Lower leg skin (tissue), 4 donors: ENCODE results near the gene LAMP5. TPM values are rescaled to one million over a fixed set of nuclear protein-coding genes. Genes with fewer than 3 reads are reported as not detected.

Source experiments
- DNase-seq, 2 donors: peaks; one replicate each; pipeline ENCODE4 v3.0.0-alpha.2; 2019; ENCODE audit warnings: low spot score in 2 of 2
- H3K4me3 ChIP-seq: fragments of 200-600 bp; sonication (generic); 2 replicates; pipeline ENCODE4 v1.5.1; 2017; ENCODE audit warnings: mild to moderate bottlenecking, low read depth; ENCODE audit not compliant: poor library complexity, severe bottlenecking
- POLR2A ChIP-seq, 2 donors: fragments of 450-650 bp; IDR thresholded peaks; one replicate each; pipeline ENCODE4 v1.6.1; 2016 to 2017; ENCODE audit warnings: antibody characterized with exemption in 2 of 2, mild to moderate bottlenecking in 1 of 2, moderate library complexity in 1 of 2
- WGBS, 2 donors: methylation state at CpG; one replicate each; pipeline ENCODE4 v1.1.5; 2018; 5-methylcytosine and 5-hydroxymethylcytosine counted together
- intact Hi-C: fragments of 100-400 bp; cut with DNase I; formaldehyde crosslinking; loops from one replicate; pipeline ENCODE4 v1.15.0; 2023; ENCODE audit warnings: low total_unique reads
- total RNA-seq, 4 donors: library from RNA; depleted of rRNA; stranded (reverse); fragments of >200 nt; gene quantifications; one replicate each; pipeline ENCODE4 v1.1.0, GENCODE V29; 2016
- TF ChIP-seq, protein P1 (sequence below), 3 donors: fragments of 450-650 bp; IDR thresholded peaks; one replicate each; pipeline ENCODE4 v1.5.1; 2016; ENCODE audit warnings: antibody characterized with exemption in 3 of 3, mild to moderate bottlenecking in 3 of 3, moderate library complexity in 2 of 3

The LAMP5 gene, protein sequence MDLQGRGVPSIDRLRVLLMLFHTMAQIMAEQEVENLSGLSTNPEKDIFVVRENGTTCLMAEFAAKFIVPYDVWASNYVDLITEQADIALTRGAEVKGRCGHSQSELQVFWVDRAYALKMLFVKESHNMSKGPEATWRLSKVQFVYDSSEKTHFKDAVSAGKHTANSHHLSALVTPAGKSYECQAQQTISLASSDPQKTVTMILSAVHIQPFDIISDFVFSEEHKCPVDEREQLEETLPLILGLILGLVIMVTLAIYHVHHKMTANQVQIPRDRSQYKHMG
- total RNA-seq: under 1 TPM in 2 of 4 donors, not detected in 2; 0.16 to 0.19 TPM

GRCh38 chr20:9514461-9515213 is at the start of gene LAMP5:
TSS of gene LAMP5 (plus strand) at chr20:9514590. CDS start at chr20:9514853, 263 bp downstream.
- H3K4me3 ChIP-seq: no peak within 1 kb of the TSS
- intact Hi-C loops: no loop called here
- TF ChIP-seq POLR2A (IDR thresholded peaks at IDR 0.05): no peak
- TF ChIP-seq, protein P1, sequence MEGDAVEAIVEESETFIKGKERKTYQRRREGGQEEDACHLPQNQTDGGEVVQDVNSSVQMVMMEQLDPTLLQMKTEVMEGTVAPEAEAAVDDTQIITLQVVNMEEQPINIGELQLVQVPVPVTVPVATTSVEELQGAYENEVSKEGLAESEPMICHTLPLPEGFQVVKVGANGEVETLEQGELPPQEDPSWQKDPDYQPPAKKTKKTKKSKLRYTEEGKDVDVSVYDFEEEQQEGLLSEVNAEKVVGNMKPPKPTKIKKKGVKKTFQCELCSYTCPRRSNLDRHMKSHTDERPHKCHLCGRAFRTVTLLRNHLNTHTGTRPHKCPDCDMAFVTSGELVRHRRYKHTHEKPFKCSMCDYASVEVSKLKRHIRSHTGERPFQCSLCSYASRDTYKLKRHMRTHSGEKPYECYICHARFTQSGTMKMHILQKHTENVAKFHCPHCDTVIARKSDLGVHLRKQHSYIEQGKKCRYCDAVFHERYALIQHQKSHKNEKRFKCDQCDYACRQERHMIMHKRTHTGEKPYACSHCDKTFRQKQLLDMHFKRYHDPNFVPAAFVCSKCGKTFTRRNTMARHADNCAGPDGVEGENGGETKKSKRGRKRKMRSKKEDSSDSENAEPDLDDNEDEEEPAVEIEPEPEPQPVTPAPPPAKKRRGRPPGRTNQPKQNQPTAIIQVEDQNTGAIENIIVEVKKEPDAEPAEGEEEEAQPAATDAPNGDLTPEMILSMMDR (IDR thresholded peaks at IDR 0.05): no peak
- WGBS, 2 donors: 1 to 3% methylated on average over 38 of the region's 38 CpGs
- DNase-seq: no peak

DNA sequence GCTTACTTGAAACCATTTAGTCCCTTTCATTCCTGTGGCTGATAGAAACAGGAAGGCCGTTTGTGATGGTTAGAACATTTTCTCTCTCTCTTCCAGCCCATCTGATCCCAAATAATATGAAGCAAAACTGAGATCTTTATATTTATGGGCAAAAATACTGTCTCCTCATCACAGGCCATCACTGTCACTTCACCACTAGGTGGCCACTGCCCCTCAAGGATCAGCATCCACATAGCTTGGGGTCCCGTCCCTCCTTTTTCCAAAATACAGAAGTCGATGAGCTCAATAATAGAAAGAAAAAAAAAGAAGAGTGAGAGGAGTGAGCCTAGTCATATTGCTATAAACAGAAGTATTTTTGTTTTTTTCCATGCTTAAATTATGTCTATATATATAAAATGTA is 46.4 kb upstream of the LAMP5 start:
- no peak for DNase-seq
- H3K4me3 ChIP-seq: no peak overlapping the region
- 45 to 50% methylated on average over 3 of the region's 3 CpGs for WGBS, 2 donors
- intact Hi-C loops: no loop called here
- TF ChIP-seq, protein P1 (IDR thresholded peaks at IDR 0.05): no peak
- no peak for TF ChIP-seq POLR2A (IDR thresholded peaks at IDR 0.05)

DNA sequence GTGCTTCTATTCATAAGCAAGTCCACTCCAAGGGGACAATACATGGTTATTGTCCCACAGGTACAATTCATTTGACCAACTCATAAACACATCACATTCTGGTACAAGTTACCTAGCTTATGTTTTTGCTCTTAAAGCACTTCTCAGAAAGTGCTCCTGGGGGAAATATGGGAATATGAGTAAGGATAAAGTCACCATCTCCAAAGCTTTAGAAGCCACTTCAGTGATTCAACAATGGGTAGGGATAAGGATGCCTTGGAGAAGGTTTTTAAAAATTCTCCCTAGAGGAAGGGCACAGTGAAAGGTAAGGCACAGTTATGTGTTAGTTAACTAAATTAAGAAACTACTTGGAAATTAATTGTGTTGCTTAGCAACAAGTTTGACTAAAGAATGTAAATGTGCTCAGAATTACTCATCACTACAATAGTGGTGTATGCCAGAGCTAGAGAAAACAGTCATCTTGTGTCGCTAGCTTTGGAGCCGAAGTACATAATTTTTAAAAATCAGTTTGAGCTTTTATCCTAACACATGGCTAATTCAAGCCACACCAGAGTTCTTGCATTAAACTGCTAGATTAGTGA is 39.5 kb upstream of the LAMP5 start:
- TF ChIP-seq, protein P1 (IDR thresholded peaks at IDR 0.05): no peak
- no peak for TF ChIP-seq POLR2A (IDR thresholded peaks at IDR 0.05)
- WGBS, 2 donors: 69 to 70% methylated on average over 2 of the region's 2 CpGs
- no peak overlapping the region for H3K4me3 ChIP-seq
- DNase-seq: no peak
- intact Hi-C loops: no loop called here

DNA sequence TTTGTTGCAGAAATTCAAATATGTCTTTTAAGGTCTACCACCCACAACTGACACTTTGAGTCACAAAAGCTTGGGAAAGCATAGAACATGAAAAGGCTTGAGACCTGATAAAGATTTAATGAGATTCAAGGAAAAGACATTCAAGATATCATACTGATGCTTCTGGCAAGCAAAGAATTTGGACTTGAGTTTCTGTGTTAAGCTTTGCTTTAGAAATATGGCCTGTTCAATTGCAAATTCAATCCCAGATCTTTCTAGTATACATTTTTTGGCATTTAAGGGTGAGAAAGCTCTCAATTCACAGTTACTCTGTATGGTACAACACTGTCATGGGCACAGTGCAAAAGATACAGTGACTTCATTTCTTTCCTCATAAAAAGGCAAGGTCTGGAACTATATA is 38.9 kb upstream of the LAMP5 start:
- H3K4me3 ChIP-seq: no peak overlapping the region
- intact Hi-C loops: no loop called here
- DNase-seq: no peak
- TF ChIP-seq, protein P1 (IDR thresholded peaks at IDR 0.05): no peak
- TF ChIP-seq POLR2A (IDR thresholded peaks at IDR 0.05): no peak

- 61 to 63% methylated on average over 4 of the region's 4 CpGs for WGBS, 2 donors
- intact Hi-C loops: no loop called here
Measured at GRCh38 chr20:9476174-9476573, 38.2 kb upstream of the LAMP5 start.

More at GRCh38 chr20:9476174-9476573, 38.2 kb upstream of the LAMP5 start:
- DNase-seq: no peak
- TF ChIP-seq, protein P1 (IDR thresholded peaks at IDR 0.05): no peak
- no peak for TF ChIP-seq POLR2A (IDR thresholded peaks at IDR 0.05)
- H3K4me3 ChIP-seq: no peak overlapping the region
